Vagina (tissue), 2 donors: ENCODE data around the gene NOP9. TPM values are rescaled to one million over a fixed set of nuclear protein-coding genes. Genes with fewer than 3 reads are reported as not detected.

Experiments
- DNase-seq, 2 donors: peaks; one replicate each; pipeline ENCODE4 v3.0.0-alpha.2; 2017; ENCODE audit errors: extremely low spot score in 2 of 2
- H3K27ac ChIP-seq: fragments of 200-600 bp; sonication (generic); one replicate; pipeline ENCODE4 v1.5.1; 2019
- H3K27me3 ChIP-seq: fragments of 200-600 bp; sonication (generic); one replicate; pipeline ENCODE4 v1.5.1; 2019
- H3K36me3 ChIP-seq, 2 donors: fragments of 200-600 bp; sonication (generic); one replicate each; pipeline ENCODE4 v1.5.1; 2017 to 2019
- H3K4me1 ChIP-seq: fragments of 200-600 bp; sonication (generic); one replicate; pipeline ENCODE4 v1.5.1; 2019
- H3K4me3 ChIP-seq, 2 donors: fragments of 200-600 bp; sonication (generic); 1 replicate in 1 of 2; 2 replicates in 1 of 2; pipeline ENCODE4 v1.5.1; 2016 to 2019
- H3K9me3 ChIP-seq: fragments of 200-600 bp; sonication (generic); one replicate; pipeline ENCODE4 v1.5.1; 2019
- POLR2A ChIP-seq, 2 donors: fragments of 450-650 bp; IDR thresholded peaks; one replicate each; pipeline ENCODE4 v1.6.1; 2017; ENCODE audit warnings: antibody characterized with exemption in 2 of 2, mild to moderate bottlenecking in 2 of 2, moderate library complexity in 2 of 2
- POLR2AphosphoS5 ChIP-seq, 2 donors: sonication (generic); formaldehyde crosslinking; IDR thresholded peaks; one replicate each; pipeline ENCODE4 v1.9.0; 2017; ENCODE audit warnings: antibody characterized with exemption in 2 of 2, mild to moderate bottlenecking in 2 of 2, low read depth in 1 of 2; ENCODE audit not compliant: insufficient read depth in 1 of 2
- intact Hi-C: fragments of 100-400 bp; cut with DNase I; formaldehyde crosslinking; loops from one replicate; pipeline ENCODE4 v1.15.1; 2023
- total RNA-seq: library from RNA; depleted of rRNA; stranded (reverse); fragments of >200 nt; gene quantifications from one replicate; pipeline ENCODE4 v1.2.3, GENCODE V29; 2016
- TF ChIP-seq, protein P1 (sequence below), 3 experiments: fragments of 450-650 bp in 2 of 3; fragments of 200-600 bp in 1 of 3; sonication (generic) in 1 of 3; IDR thresholded peaks; one replicate each; pipeline ENCODE4 v1.5.1; 2017 to 2019; ENCODE audit warnings: antibody characterized with exemption in 3 of 3, mild to moderate bottlenecking in 2 of 3, moderate library complexity in 2 of 3

NOP9 gene
- total RNA-seq, 1 donor from 2014 or later = 13.8 TPM

DNA sequence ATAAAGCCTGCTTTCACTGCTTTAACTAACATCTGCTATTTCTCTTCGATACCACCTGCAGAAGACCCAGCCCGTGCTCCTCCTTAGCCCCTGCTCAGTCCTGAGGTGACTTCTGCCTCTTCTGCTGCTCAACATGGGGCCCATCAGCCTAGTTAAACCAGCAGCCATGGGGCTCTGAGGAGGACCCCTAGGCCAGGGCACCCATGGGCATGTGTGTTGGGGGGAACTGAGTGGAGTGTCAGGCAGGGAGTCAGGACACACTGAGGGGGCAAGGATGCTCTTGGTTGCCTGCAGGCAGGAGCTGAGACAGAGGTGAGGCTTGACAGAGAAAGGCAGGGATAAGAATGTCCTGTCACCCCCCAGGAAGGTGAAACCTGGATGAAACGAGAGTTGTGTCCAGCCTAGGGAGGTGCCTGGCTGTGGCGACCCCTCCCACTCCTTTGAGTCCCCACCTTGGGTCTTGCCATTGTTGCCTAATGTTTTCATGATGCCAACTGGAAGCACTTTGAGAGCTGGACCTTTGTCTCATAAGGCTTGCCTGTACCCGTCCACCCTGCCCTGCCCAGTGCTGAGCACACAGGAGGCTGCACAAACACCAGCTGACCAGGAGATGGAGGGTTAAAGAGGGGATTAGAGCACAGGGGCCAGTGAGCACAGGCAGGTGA, 15.7 kb upstream of the NOP9 start:
- H3K4me1 ChIP-seq = peaks cover 11% of the 10 kb centered on the region
- no peaks in the 10 kb centered on the region for H3K9me3 ChIP-seq
- H3K27ac ChIP-seq = no peak overlapping the region
- no peaks in the 10 kb centered on the region for H3K36me3 ChIP-seq
- H3K4me3 ChIP-seq = no peak overlapping the region
- TF ChIP-seq POLR2AphosphoS5 (IDR thresholded peaks at IDR 0.05; ENCODE audit: insufficient read depth in 1 of 2, low read depth in 1 of 2) = no peak
- TF ChIP-seq, protein P1, sequence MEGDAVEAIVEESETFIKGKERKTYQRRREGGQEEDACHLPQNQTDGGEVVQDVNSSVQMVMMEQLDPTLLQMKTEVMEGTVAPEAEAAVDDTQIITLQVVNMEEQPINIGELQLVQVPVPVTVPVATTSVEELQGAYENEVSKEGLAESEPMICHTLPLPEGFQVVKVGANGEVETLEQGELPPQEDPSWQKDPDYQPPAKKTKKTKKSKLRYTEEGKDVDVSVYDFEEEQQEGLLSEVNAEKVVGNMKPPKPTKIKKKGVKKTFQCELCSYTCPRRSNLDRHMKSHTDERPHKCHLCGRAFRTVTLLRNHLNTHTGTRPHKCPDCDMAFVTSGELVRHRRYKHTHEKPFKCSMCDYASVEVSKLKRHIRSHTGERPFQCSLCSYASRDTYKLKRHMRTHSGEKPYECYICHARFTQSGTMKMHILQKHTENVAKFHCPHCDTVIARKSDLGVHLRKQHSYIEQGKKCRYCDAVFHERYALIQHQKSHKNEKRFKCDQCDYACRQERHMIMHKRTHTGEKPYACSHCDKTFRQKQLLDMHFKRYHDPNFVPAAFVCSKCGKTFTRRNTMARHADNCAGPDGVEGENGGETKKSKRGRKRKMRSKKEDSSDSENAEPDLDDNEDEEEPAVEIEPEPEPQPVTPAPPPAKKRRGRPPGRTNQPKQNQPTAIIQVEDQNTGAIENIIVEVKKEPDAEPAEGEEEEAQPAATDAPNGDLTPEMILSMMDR (IDR thresholded peaks at IDR 0.05) = no peak
- no peak for TF ChIP-seq POLR2A (IDR thresholded peaks at IDR 0.05)
- no peak for DNase-seq
- no peaks in the 10 kb centered on the region for H3K27me3 ChIP-seq
- intact Hi-C loops = no loop called here

DNA sequence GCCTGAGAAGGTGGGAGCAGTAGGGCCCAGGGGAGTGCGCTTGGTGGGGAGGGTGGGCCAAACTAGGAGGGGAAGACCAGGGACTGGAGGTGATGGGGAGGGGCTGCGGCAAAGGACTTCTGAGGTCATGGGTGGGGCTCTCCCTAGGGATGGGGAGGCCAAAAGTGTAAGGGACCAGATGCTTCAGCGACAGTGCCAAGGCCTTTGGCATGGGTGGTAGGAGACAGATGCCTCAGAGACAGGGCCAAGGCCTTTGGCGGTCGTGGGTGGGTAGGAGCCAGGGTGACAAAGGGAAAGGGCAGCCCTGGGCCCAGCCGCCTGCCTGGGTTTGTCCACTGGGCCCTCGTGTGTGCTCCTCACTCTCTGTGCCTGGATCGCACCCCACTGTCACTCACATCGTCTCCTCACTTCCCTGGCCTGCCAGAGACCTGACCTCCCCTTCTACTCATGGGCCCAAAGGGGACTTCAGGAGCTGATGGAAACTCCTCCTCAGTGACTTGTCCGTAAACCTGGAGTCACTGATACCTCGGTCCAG, 15.1 kb upstream of the NOP9 start:
- Histone ChIP-seq H3K27ac (no peak overlapping the region), H3K4me1 (peaks cover 6% of the 10 kb centered on the region), H3K9me3 (no peaks in the 10 kb centered on the region), H3K27me3 (no peaks in the 10 kb centered on the region), H3K36me3 (peaks cover 0 to under 1% of the 10 kb centered on the region in 2 donors), H3K4me3 (no peak overlapping the region)
- intact Hi-C loops = no loop called here
- no peak for DNase-seq
- TF ChIP-seq, protein P1 (IDR thresholded peaks at IDR 0.05) = no peak
- no peak for TF ChIP-seq POLR2A (IDR thresholded peaks at IDR 0.05)

DNA sequence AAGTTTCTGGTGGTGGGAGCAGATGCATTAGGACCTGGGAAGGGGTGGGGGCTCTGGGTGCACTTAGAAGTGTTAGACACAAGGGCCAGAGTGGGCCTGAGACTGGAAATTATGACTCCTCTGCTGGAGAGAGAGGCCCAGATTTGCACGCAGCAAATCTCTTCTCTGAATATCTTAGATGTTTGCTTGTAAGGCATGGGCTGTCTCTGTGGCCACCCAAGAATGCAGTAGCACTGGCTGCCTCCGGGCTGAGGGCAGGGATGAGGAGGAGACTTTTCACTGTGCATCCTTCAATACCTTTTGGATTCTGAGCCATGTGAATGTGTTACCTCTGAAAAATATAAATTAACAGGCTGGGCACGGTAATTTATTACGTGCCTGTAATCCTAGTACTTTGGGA, 14.3 kb upstream of the NOP9 start:
- Histone ChIP-seq H3K4me1 (peaks cover 6% of the 10 kb centered on the region), H3K36me3 (peaks cover 0 to 8% of the 10 kb centered on the region in 2 donors), H3K27me3 (no peaks in the 10 kb centered on the region), H3K27ac (no peak overlapping the region), H3K9me3 (no peaks in the 10 kb centered on the region), H3K4me3 (no peak overlapping the region)
- TF ChIP-seq POLR2AphosphoS5 (IDR thresholded peaks at IDR 0.05; ENCODE audit: insufficient read depth in 1 of 2, low read depth in 1 of 2) (no peak), POLR2A (IDR thresholded peaks at IDR 0.05) (no peak)
- intact Hi-C loops = no loop called here
- no peak for DNase-seq

DNA sequence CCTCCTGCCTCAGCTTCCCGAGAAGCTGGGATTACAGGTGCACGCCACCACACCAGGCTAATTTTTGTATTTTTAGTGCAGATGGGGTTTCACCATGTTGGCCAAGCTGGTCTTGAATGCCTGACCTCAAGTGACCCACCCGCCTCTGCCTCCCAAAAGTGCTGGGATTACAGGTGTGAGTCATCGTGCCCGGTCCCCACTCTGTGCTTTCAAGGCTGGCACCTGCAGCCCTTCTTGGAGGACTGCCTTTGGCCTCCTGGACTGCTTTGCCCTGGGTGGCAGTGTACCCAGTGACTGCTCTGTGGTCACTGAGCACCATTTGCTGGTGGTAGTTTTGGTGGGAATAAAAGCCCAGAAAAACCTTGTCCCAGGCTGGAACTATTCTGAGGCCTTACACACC, 12.7 kb upstream of the NOP9 start:
- peaks cover 0 to 25% of the 10 kb centered on the region in 2 donors for H3K36me3 ChIP-seq
- no peaks in the 10 kb centered on the region for H3K27me3 ChIP-seq
- peaks cover 6% of the 10 kb centered on the region for H3K4me1 ChIP-seq
- no peak for DNase-seq
- intact Hi-C loops = no loop called here
- H3K9me3 ChIP-seq = no peaks in the 10 kb centered on the region
- TF ChIP-seq POLR2AphosphoS5 (IDR thresholded peaks at IDR 0.05; ENCODE audit: insufficient read depth in 1 of 2, low read depth in 1 of 2) = no peak
- TF ChIP-seq, protein P1 (IDR thresholded peaks at IDR 0.05) = no peak
- TF ChIP-seq POLR2A (IDR thresholded peaks at IDR 0.05) = no peak
- H3K27ac ChIP-seq = no peak overlapping the region
- no peak overlapping the region for H3K4me3 ChIP-seq

DNA sequence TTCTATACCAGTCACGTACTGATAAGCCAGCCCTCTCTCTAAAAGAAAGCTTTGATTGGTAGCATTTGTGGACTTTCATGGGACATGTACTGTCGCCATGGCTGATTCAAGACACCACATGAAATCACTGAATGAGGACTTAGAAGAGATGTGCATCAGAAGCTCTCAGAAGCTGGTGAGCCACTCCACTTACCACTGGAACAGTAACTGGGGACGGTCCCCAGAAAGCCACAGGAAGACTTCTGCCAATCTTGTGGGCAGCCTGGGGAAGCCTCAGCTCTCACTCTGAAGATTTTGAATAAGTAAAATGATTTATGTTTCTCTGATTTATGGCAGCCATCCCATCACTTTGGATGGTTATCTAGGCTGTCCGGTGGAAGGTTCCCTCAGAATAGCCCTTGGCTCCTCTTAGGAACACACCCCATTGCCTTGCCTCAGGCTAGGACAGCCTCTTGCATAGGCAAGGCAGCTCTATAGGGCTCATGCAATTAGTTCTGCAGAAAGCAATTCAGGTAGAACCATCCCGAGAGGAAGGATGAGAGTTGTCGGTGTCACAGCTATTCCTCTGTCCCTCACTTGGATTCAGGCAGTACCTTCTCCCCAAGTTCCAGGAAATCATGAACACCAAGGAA, 9.9 kb upstream of the NOP9 start:
- Histone ChIP-seq H3K27ac (no peak overlapping the region), H3K27me3 (no peaks in the 10 kb centered on the region), H3K4me3 (no peak overlapping the region), H3K4me1 (peaks cover 6% of the 10 kb centered on the region), H3K36me3 (peaks cover 0 to 32% of the 10 kb centered on the region in 2 donors), H3K9me3 (no peaks in the 10 kb centered on the region)
- intact Hi-C loops = no loop called here
- TF ChIP-seq, protein P1 (IDR thresholded peaks at IDR 0.05) = no peak
- TF ChIP-seq POLR2A (IDR thresholded peaks at IDR 0.05) (no peak), POLR2AphosphoS5 (IDR thresholded peaks at IDR 0.05; ENCODE audit: insufficient read depth in 1 of 2, low read depth in 1 of 2) (no peak)
- no peak for DNase-seq
